ENCODE measurements around the gene TAF3.

GRCh38 chr10:7998831-7999230 is 180.5 kb downstream of the TAF3 start:
- TF ChIP-seq EZH2 (optimal IDR thresholded peaks at IDR 0.05; ENCODE audit: low read depth, low read length) (no peak), CTCF (IDR thresholded peaks at IDR 0.05; ENCODE audit: low read length) (no peak)
